Hematopoietic multipotent progenitor cell treated with erythropoietin and hydrocortisone succinate and interleukin-3 and kit ligand, for 15 days (in vitro differentiated cells): ENCODE results near the gene RBPMS2.
A peak's percentile ranks its signal among the peaks of the same experiment; 100 is the strongest.
"Not testable (repeated sequence)": the region's sequence is repeated elsewhere in the genome, so short reads cannot be mapped to it uniquely, and the experiment has no call there.

Source experiments
- DNase-seq: peaks from one replicate; pipeline ENCODE4 v3.0.0-alpha.2; 2015; ENCODE audit warnings: low spot score

Gene RBPMS2

GRCh38 chr15:64775551-64776401, at the start of gene RBPMS2:
TSS of gene RBPMS2 (minus strand) at chr15:64775589. CDS start at chr15:64775319, 270 bp downstream.
- DNase-seq: no peak

- DNase-seq: no peak
Observed at GRCh38 chr15:64824929-64825430, 49.6 kb upstream of the RBPMS2 start.

- DNase-seq: no peak
Observed at GRCh38 chr15:64816452-64816851, 41.1 kb upstream of the RBPMS2 start.

DNA sequence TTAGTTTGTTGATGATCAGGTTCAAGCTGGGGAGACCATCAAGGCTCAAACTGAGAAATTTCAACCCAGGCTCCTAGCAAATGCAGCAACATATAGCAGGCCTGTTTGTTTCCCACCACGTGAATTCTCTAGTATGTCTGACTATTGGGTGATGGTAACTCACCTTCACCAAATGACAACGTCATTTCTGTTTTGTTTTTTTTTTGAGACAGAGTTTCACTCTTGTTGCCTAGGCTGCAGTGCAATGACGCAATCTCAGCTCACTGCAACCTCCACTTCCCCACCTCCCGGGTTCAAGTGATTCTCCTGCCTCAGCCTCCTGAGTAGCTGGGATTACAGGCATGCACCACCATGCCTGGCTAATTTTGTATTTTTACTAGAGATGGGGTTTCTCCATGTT, 39.6 kb upstream of the RBPMS2 start:
- DNase-seq: not testable (repeated sequence)

- not testable (repeated sequence) for DNase-seq
Observed at GRCh38 chr15:64814283-64814682, 38.9 kb upstream of the RBPMS2 start.

DNA sequence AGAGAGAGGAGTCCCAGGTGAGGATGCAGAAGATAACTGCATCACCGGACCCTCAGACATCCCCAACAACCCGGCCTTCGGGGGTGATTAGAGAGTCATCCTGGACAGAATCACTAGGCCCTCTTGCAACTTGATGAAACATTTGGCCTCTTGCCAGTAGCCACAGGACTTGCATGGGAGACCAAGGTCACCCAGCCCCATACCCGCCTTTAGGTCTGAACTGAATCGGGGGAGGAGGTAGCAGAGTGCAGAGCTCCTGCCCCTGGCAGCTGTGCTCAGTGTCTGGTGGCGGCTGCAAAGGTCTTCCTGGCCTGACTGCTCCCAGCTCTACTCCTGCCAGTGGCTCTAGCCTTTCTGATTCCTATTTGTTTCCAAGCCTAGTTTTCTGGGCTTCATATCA, 37.7 kb upstream of the RBPMS2 start:
- DNase-seq: no peak

GRCh38 chr15:64810497-64811326, 35.3 kb upstream of the RBPMS2 start:
- DNase-seq: no peak

DNA sequence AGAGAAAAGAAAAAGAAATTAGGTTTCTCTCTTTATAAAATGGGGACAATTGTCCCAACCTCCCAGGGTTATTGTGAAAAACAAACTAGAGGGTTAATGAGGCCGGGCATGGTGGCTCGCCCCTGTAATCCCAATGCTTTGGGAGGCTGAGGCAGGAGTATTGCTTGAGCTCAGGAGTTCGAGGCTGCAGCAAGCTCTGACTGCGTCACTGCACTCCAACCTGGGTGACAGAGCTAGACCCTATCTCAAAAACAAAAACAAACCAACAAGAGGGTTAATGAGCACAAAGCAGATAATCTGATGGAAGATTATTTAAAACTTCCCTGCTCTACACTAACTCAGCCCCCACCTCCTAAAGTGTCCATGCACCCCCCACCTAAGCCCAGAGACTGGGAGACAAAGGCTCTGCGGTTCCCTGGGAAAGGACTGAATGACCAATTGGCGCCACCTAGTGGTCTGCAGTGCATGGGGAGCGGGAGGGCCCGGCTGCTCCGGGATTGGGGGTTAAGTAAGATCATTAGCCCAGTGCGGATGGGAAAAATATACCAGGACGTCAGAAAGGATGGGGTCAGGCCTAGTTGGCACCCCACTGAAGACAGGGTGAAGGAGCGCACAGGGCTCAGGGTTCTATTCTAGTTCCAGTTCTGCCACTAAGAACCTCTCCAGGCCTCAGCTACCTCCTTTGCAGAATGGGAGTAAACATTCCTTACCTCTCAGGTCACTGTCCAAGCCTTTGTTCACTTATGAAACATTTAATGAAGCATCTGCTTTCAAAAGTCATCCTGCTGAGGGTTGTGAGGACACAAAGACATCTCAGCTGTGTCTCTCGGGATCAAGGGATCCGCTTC, 34.5 kb upstream of the RBPMS2 start:
- DNase-seq: peak; percentile 72

GRCh38 chr15:64808785-64809453, 33.5 kb upstream of the RBPMS2 start:
- no peak for DNase-seq

DNA sequence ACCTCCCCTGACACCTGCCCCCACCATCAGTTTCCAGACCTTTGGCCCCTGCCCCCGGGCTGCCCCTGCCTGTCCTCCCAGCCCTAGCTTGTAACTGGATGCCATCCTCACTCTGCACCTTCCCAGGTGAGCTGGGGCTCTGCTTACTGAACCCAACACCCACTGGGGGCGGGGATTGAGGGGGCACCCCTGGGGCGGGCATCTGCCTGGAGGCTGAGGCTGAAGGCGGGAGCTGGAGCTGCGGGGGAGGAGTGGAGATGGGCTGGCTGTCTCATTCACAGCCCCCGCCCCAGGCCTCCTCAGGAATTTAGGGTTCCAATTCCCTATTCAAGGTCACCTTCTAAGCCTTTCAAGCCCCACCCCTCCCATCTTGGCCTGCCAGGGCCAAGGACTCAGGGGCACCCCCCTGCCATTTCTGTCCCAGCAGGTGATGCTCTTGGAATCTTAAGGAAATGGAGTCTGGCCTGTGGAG, 32.4 kb upstream of the RBPMS2 start:
- DNase-seq: no peak

GRCh38 chr15:64807051-64807749, 31.8 kb upstream of the RBPMS2 start:
- DNase-seq: no peak

DNA sequence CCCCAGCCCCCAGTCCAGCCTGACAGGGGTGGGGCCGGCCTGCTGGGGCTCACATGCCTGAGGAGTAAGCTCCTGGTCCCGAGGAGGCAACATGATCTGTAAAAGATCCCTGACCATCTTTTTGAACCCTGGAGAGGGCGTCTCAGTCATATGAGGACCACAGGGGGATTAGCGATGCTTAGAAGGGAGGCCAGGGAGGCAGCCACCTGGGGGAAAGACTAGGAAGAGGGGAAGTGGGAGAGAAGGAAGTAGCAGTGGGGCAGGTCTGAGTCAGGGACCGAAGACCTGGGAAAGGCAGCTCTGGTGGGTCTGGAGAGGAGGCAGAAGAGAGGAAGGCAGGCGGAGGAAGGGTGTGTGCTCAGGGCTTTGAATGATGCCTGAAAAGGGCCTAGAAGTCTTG, 31.1 kb upstream of the RBPMS2 start:
- DNase-seq: no peak

DNA sequence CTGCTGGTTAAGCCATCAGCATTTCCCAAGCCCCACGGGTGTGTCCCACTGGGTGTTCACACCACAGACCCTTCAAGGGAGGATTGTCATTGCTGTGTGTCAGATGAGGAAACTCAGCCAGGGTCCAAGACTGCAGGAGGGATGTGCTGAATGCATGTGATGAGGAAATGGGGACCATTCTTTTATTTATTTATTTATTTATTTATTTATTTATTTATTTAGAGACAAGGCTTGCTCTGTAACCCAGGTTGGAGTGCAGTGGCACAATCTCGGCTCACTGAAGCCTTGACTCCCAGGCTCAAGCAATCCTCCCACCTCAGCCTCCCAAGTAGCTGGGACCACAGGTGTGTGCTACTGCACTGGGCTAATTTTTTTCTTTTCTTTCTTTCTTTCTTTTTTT, 29.2 kb upstream of the RBPMS2 start:
- DNase-seq: no peak

- DNase-seq: no peak
Observed at GRCh38 chr15:64803526-64803925, 28.1 kb upstream of the RBPMS2 start.

- no peak for DNase-seq
Observed at GRCh38 chr15:64800476-64800875, 25.1 kb upstream of the RBPMS2 start.

GRCh38 chr15:64798905-64799304, 23.5 kb upstream of the RBPMS2 start:
- DNase-seq: not testable (repeated sequence)

GRCh38 chr15:64795921-64796320, 20.5 kb upstream of the RBPMS2 start:
- not testable (repeated sequence) for DNase-seq

DNA sequence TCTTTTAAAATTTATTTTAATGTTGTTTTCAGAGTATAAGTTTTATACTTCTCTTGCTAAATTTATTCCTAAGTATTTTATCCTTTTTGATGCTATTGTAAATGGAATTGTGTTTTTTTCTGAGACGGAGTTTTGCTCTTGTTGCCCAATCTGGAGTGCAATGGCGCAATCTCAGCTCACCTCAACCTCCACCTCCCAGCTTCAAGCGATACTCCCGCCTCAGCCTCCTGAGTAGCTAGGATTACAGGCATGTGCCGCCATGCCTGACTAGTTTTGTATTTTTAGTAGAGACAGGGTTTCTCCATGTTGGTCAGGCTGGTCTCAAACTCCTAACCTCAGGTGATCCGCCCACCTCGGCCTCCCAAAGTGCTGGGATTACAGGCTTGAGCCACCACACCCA, 19.9 kb upstream of the RBPMS2 start:
- not testable (repeated sequence) for DNase-seq

DNA sequence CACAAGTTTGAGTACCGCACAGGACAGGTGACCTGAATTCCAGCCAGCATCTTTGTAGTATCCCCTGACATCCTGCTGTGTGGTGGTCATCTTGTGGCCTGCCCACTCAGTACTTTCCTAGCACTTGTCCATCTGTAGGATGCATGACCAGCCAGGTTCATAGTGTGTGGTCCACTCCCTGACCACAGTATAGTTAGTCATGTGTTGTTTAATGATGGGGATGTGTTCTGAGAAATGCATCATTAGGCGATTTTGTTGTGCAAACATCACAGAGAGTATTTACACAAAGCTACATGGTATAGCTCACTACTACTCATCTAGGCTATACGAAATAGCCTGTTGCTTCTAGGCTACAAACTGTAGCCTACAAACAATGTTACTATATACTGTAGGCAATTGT, 16.9 kb upstream of the RBPMS2 start:
- no peak for DNase-seq

- no peak for DNase-seq
Observed at GRCh38 chr15:64791401-64791800, 16.0 kb upstream of the RBPMS2 start.

DNA sequence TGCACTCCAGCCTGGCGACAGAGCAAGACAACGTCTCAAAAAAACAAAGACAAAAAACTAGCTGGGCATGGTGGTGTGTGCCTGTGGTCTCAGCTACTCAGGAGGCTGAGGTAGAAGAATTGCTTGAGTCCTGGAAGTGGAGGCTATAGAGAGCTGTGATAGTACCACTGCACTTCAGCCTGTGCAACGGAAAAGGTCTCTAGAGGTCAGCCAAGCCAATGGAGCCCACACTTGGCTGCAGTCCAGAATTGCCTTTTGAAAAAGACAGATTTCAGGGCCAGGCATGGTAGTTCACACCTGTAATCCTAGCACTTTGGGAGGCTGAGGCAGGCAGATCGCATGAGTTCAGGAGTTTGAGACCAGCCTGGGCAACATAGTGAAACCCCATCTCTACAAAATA, 8.4 kb upstream of the RBPMS2 start:
- no peak for DNase-seq
